Coronary artery (tissue), 2 donors: ENCODE measurements around the gene VPS26C.

Experiments used
- DNase-seq: peaks from one replicate; pipeline ENCODE4 v3.0.0-alpha.2; 2017; ENCODE audit warnings: low spot score
- H3K27ac ChIP-seq, 2 donors: fragments of 200-600 bp; sonication (generic); one replicate each; pipeline ENCODE4 v1.5.1; 2016 to 2019
- H3K4me3 ChIP-seq: fragments of 200-600 bp; sonication (generic); 2 replicates; pipeline ENCODE4 v1.5.1; 2016; ENCODE audit warnings: mild to moderate bottlenecking, moderate library complexity
- CTCF ChIP-seq: fragments of 200-600 bp; sonication (generic); IDR thresholded peaks from one replicate; pipeline ENCODE4 v1.5.1; 2019; ENCODE audit warnings: antibody characterized with exemption

Gene VPS26C

GRCh38 chr21:37200641-37201480 is 66.3 kb downstream of the VPS26C start:
- DNase-seq: no peak
- TF ChIP-seq CTCF: no peak
- Histone ChIP-seq H3K4me3 (no peak overlapping the region), H3K27ac (no peak overlapping the region)

DNA sequence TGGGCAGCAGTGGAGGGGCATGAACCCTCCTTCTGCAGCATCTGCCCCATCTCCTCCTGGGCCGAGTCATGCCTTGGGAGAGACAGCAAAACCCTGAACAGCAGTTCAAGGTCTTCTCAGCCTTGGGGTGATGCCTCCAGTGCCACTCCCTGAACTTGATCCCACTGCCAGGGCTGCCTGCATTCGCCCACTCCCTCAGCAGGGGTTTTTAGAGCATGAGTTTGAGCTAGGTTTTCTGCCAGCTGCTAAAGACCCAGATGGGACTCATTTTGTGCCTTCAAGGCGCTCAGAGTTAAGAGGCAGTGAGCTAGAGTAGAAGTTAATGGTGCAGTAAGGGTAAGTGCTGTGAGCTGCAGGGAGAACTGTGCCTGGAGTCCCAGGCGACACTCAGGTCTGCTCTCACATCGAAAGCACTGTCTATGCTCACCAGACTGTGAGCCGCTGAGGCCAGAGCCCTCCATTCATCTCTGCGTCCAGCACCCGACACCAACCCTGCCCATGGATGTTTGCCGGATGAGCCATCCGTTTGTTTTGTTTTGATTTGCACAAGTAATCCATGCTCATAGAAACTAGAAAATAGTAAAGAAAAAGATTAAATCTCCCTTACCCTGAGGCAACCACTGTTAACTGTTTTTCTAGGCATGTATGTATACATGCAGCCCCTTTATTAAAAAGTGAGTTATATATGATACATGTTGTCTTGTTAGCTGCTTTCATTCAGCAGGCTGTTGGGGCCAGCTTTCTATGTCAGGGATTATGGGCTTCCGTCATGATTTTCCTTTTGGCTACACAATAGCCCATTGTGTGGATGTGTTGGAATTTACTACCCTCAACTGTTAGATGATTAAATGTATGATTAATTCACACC is 67.8 kb downstream of the VPS26C start:
- no peak for TF ChIP-seq CTCF
- Histone ChIP-seq H3K27ac (no peak overlapping the region), H3K4me3 (no peak overlapping the region)
- DNase-seq: no peak

DNA sequence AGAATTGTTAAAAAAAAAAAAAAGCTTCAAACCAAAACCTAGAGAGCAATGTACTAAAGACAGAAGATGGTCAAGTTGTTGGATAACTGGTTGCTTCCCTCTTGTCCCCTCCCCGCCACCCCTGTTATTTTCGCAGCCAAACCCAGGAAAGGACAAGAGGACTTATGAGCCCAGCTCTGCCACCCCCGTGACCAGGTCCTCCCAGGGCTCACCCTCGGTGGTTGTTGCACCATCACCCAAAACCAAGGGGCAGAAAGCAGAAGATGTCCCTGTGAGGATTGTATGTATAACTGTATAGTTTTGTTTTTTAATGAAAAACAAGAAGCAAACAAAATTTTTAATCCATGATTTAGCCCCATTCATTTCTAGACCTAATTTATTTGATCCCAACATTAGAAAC is 69.4 kb downstream of the VPS26C start:
- no peak for DNase-seq
- no peak for TF ChIP-seq CTCF

GRCh38 chr21:37196847-37197246 is 70.3 kb downstream of the VPS26C start:
- no peak for TF ChIP-seq CTCF

More for the DNA sequence above, 69.4 kb downstream of the VPS26C start:
- Histone ChIP-seq H3K27ac (no peak overlapping the region), H3K4me3 (no peak overlapping the region)

DNA sequence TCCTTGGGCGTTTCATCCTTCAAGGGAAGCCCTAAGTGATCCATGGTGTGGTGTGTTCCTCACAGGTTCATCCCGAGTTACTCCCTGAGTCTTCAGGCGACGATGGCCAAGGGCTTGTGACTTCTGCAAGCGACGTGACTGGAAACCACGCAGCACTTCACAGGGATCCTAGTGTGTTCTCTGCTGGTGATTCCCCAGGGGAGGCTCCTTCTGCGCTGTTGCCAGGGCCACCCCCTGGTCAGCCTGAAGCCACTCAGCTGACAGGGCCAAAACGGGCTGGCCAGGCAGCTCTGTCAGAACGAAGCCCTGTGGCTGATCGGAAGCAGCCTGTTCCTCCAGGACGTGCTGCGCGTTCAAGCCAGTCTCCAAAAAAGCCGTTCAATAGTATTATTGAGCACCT is 71.5 kb downstream of the VPS26C start:
- no peak for DNase-seq
- no peak for TF ChIP-seq CTCF
- no peak overlapping the region for H3K27ac ChIP-seq
- H3K4me3 ChIP-seq: no peak overlapping the region

More at GRCh38 chr21:37196847-37197246, 70.3 kb downstream of the VPS26C start:
- Histone ChIP-seq H3K27ac (no peak overlapping the region), H3K4me3 (no peak overlapping the region)
- no peak for DNase-seq

DNA sequence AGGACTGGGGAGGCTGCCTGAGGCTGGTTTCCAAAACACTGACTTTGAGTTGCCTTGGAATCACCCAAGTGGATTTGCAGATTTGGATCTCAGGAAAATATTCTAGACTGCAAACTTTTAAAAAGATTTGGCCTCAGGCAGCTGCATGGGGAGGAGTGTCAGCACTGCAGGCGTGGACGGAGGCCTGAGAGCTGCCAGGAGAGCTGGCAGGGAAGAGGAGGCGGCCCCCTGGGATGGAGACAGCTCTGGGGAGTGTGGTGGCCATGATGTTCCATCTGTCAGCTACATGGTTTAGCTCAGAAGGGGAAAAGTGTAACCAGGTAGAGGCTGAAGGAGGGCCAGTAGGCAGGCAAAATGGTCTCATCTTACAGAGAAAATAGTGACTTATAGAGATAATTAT is 72.1 kb downstream of the VPS26C start:
- DNase-seq: no peak
- no peak for TF ChIP-seq CTCF
- Histone ChIP-seq H3K4me3 (no peak overlapping the region), H3K27ac (no peak overlapping the region)
